Effector memory CD8-positive, alpha-beta T cell (primary cell): ENCODE data around the gene PXT1.
"Not testable (repeated sequence)": the region's sequence is repeated elsewhere in the genome, so short reads cannot be mapped to it uniquely, and the experiment has no call there.

Source experiments
- ATAC-seq: fragments of 150-1000 bp; cut with Tn5 transposase; replicated peaks from 2 replicates; pipeline ENCODE4 v1.10.0; 2021; ENCODE audit warnings: mild to moderate bottlenecking, moderate library complexity
- DNase-seq, 3 experiments: peaks; one replicate each; pipeline ENCODE4 v3.0.0; 2021
- H3K27ac Mint-ChIP-seq, 2 donors: one replicate each; pipeline ENCODE4 v1.8.0; 2022; ENCODE audit warnings: mild to moderate bottlenecking in 2 of 2, mixed read lengths in 2 of 2, moderate library complexity in 2 of 2
- H3K27me3 Mint-ChIP-seq, 2 donors: one replicate each; pipeline ENCODE4 v1.8.0; 2022; ENCODE audit warnings: mixed read lengths in 2 of 2
- H3K36me3 Mint-ChIP-seq: one replicate; pipeline ENCODE4 v1.8.0; 2022; ENCODE audit warnings: mild to moderate bottlenecking, moderate library complexity, mixed read lengths; ENCODE audit not compliant: insufficient read depth
- H3K4me1 Mint-ChIP-seq, 2 donors: one replicate each; pipeline ENCODE4 v1.8.0; 2022; ENCODE audit warnings: low read depth in 2 of 2, mixed read lengths in 2 of 2
- H3K4me3 Mint-ChIP-seq, 2 donors: one replicate each; pipeline ENCODE4 v1.8.0; 2022; ENCODE audit warnings: mild to moderate bottlenecking in 2 of 2, mixed read lengths in 2 of 2, moderate library complexity in 2 of 2
- H3K9me3 Mint-ChIP-seq, 2 donors: one replicate each; pipeline ENCODE4 v1.8.0; 2022; ENCODE audit warnings: mixed read lengths in 2 of 2

The PXT1 gene

DNA sequence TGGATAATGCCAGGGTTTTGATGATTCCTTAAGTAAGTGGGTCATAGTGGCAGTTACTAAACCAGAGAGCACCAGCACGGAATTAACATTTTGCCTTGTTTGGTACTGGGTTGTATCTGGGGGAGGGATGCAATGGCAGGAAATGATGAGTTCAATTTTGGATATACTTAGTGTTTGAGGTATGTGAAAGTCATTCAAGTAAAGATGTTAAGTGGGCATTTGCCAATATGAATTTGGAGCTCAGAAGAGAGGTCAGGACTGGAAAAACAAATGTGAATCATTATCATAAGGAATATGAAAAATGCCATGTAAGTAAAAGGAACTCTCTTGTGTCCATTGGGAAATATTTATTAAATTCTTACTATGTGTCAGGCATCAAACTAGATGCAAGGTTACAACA lies 6.2 kb downstream of the PXT1 start:
- peaks cover 4 to 5% of the 10 kb centered on the region in 2 donors for H3K4me1 Mint-ChIP-seq
- no peak for DNase-seq
- no peaks in the 10 kb centered on the region for H3K9me3 Mint-ChIP-seq
- no peak for ATAC-seq
- no peak overlapping the region for H3K4me3 Mint-ChIP-seq
- no peaks in the 10 kb centered on the region for H3K27me3 Mint-ChIP-seq
- no peak overlapping the region for H3K27ac Mint-ChIP-seq
- H3K36me3 Mint-ChIP-seq, result peaks cover 1% of the 10 kb centered on the region

DNA sequence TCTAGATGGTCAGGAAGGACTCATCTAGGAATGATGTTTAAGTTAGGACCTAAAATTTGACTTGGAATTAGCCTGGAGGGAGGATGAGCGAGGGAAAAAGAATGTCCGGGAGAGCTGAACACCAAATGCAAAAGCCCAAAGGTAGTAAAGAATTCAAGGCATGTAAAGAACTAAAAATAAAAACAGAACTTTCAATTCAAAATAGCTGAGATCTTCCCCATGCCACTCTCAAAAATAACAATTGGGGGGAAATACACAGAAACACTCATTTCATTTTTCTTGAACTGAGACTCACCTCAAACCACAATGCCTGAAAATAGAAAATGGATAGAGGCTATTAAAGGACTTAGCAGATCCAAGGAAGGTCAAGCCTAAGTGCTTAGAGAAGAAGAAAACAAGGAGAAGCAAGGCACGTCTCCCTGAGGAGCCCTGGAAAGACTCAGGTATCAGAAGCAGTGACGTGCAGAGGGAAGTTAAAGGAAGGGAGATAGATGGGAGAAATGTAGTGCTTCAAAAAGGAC lies 10.4 kb downstream of the PXT1 start:
- H3K27ac Mint-ChIP-seq, result no peak overlapping the region
- H3K4me3 Mint-ChIP-seq, result no peak overlapping the region
- DNase-seq (no peak), ATAC-seq (no peak)
- no peaks in the 10 kb centered on the region for H3K9me3 Mint-ChIP-seq
- no peaks in the 10 kb centered on the region for H3K4me1 Mint-ChIP-seq
- no peaks in the 10 kb centered on the region for H3K36me3 Mint-ChIP-seq
- H3K27me3 Mint-ChIP-seq, result no peaks in the 10 kb centered on the region

DNA sequence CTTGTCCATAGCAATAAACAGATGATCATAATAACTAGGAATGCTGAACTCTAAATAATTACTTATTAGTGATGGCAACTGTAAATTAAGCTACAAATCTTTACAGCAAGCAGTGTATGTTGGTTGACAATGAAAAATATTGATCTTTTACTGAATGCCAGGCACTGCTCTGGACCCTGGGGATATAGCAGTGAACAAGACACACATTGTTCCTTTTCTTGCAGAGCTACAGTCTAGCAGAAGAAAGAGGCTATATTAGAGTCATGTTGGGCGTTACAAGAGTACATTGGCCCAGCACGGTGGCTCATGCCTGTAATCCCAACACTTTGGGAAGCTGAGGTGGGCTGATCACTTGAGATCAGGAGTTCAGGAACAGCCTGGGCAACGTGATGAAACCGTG lies 11.5 kb downstream of the PXT1 start:
- no peaks in the 10 kb centered on the region for H3K4me1 Mint-ChIP-seq
- no peak overlapping the region for H3K4me3 Mint-ChIP-seq
- H3K9me3 Mint-ChIP-seq, result no peaks in the 10 kb centered on the region
- no peaks in the 10 kb centered on the region for H3K27me3 Mint-ChIP-seq
- H3K27ac Mint-ChIP-seq, result no peak overlapping the region
- no peaks in the 10 kb centered on the region for H3K36me3 Mint-ChIP-seq
- no peak for ATAC-seq
- DNase-seq, result no peak

- no peak overlapping the region for H3K27ac Mint-ChIP-seq
- no peaks in the 10 kb centered on the region for H3K9me3 Mint-ChIP-seq
- no peaks in the 10 kb centered on the region for H3K4me1 Mint-ChIP-seq
- ATAC-seq, result no peak
- no peaks in the 10 kb centered on the region for H3K36me3 Mint-ChIP-seq
- DNase-seq, result no peak
- H3K4me3 Mint-ChIP-seq, result no peak overlapping the region
- H3K27me3 Mint-ChIP-seq, result no peaks in the 10 kb centered on the region
Measured at GRCh38 chr6:36430351-36430750, 12.3 kb downstream of the PXT1 start.

- no peak overlapping the region for H3K27ac Mint-ChIP-seq
- no peaks in the 10 kb centered on the region for H3K27me3 Mint-ChIP-seq
- H3K4me1 Mint-ChIP-seq, result peaks cover under 1% of the 10 kb centered on the region in 2 donors
- no peak overlapping the region for H3K4me3 Mint-ChIP-seq
- DNase-seq, result no peak
- ATAC-seq, result no peak
- H3K36me3 Mint-ChIP-seq, result no peaks in the 10 kb centered on the region
- H3K9me3 Mint-ChIP-seq, result no peaks in the 10 kb centered on the region
Measured at GRCh38 chr6:36428911-36429310, 13.7 kb downstream of the PXT1 start.

DNA sequence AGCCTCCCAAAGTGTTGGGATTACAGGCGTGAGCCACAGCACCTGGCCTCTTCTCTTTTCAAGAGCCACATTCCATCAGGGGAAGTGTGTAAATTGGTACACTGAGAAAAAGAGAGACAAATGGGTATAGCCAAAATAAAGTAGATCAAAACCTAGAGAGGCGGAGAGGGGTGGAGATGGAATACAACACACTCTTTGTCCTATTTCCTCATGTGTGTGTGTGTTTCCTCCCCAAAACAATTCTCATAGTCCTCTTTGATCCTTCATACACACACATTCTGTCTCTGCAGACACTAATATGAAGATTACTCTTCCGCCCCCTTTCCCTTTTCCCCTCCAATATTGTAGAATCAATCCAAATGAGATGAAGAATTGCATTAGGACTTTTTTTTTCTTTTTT lies 16.0 kb downstream of the PXT1 start:
- peaks cover 7% of the 10 kb centered on the region for H3K36me3 Mint-ChIP-seq
- no peak overlapping the region for H3K27ac Mint-ChIP-seq
- H3K27me3 Mint-ChIP-seq, result no peaks in the 10 kb centered on the region
- H3K4me3 Mint-ChIP-seq, result no peak overlapping the region
- H3K9me3 Mint-ChIP-seq, result no peaks in the 10 kb centered on the region
- DNase-seq (no peak), ATAC-seq (no peak)
- H3K4me1 Mint-ChIP-seq, result peaks cover 15 to 16% of the 10 kb centered on the region in 2 donors

- DNase-seq (peak; percentile 96 to 98 (median 97)), ATAC-seq (peak; percentile 99)
- Mint-ChIP-seq H3K27me3 (no peaks in the 10 kb centered on the region), H3K4me1 (peaks cover 15 to 16% of the 10 kb centered on the region in 2 donors), H3K27ac (peak overlapping the region; percentile 89 to 92), H3K36me3 (peaks cover 7% of the 10 kb centered on the region), H3K4me3 (peak overlapping the region; percentile 93), H3K9me3 (no peaks in the 10 kb centered on the region)
Measured at GRCh38 chr6:36423101-36423824, 19.4 kb downstream of the PXT1 start.

DNA sequence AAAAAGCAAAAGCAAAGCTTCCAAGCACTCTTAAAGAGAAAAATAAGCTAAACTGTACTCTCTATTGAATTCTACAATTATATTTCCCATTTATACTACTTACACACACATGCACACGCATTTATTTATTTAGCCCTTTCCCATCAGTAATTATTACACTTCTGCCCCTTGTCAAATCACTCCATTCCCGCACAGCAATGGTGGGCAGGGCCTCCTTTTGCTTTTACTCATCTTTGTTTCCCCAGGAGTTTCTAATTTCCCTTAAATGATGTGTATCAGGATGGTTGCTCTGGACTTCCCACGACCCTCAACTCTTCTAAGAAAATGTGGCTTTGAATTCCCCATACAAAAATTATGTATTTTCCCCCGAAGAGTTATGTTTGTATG lies 19.9 kb downstream of the PXT1 start:
- Mint-ChIP-seq H3K4me3 (peak overlapping the region; percentile 93), H3K4me1 (peaks cover 15 to 16% of the 10 kb centered on the region in 2 donors), H3K36me3 (peaks cover 7% of the 10 kb centered on the region), H3K9me3 (no peaks in the 10 kb centered on the region), H3K27me3 (no peaks in the 10 kb centered on the region), H3K27ac (peak overlapping the region; percentile 89 to 92)
- DNase-seq (no peak), ATAC-seq (no peak)

DNA sequence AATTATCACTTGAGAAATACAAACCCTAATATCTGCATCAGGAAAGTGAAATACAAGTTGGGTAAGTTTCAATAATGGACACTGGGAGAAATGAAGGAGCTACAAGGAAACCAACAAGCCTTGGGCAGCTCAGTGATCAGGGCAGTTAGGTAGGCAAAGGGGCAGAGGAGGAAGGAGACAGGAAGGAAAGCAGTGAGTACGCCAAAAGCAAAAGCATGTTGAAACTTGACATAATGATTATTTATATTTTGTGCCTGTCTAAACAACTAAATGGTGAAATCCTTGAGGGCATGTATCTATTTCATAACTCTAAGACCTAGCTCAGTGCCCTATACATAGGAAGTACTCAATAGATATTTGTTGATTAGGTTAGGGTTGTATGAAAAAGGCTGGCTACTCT lies 23.3 kb downstream of the PXT1 start:
- no peak for DNase-seq
- Mint-ChIP-seq H3K27me3 (no peaks in the 10 kb centered on the region), H3K36me3 (peaks cover 7% of the 10 kb centered on the region), H3K4me3 (no peak overlapping the region), H3K27ac (no peak overlapping the region), H3K4me1 (peaks cover 15 to 16% of the 10 kb centered on the region in 2 donors), H3K9me3 (no peaks in the 10 kb centered on the region)
- ATAC-seq, result no peak

DNA sequence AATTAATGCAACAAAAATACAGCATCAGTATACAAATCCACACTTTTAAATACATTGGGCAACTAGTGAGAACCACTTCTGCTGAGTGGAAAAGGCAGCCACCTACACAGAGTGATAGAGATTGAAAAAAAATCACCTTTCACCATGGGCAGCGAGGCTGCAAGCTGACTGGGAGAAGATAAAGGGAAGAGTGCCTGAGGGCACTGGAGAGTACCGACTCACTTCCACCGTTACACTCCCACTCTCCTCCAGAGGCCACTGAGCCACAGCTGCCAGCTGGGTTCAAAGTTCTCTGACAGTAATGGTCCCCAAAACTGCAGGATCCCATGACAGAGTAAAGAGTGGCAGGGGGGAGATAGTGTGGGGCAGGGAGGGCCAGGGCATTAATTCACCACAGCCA lies 24.1 kb downstream of the PXT1 start:
- Mint-ChIP-seq H3K9me3 (no peaks in the 10 kb centered on the region), H3K27me3 (no peaks in the 10 kb centered on the region), H3K36me3 (peaks cover 5% of the 10 kb centered on the region), H3K27ac (no peak overlapping the region), H3K4me1 (peaks cover 11 to 12% of the 10 kb centered on the region in 2 donors), H3K4me3 (no peak overlapping the region)
- ATAC-seq (no peak), DNase-seq (no peak)

DNA sequence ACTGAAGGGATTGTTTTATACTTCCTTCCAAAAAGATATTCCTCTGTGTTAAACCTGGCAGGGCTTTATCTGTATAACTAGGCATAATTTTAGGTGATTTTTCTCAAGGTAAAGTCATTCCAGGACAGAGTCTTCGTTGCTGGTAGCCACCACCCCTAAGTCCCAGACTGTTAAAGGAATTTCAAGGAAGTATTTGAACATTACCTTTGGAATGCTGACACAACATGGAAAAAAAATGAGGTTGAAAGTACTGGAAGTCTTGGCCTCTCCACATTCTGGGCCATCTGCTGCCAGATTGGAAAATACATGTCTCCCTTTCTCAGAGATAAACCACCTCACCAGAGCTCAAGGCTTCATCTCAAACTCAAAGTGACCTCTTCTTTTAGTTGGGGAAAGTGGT lies 28.2 kb downstream of the PXT1 start:
- ATAC-seq, result no peak
- no peak overlapping the region for H3K4me3 Mint-ChIP-seq
- no peaks in the 10 kb centered on the region for H3K36me3 Mint-ChIP-seq
- H3K27me3 Mint-ChIP-seq, result peaks cover 8% of the 10 kb centered on the region in 2 donors
- H3K9me3 Mint-ChIP-seq, result peaks cover 2 to 7% of the 10 kb centered on the region in 2 donors
- no peak for DNase-seq
- H3K27ac Mint-ChIP-seq, result no peak overlapping the region
- no peaks in the 10 kb centered on the region for H3K4me1 Mint-ChIP-seq

- Mint-ChIP-seq H3K9me3 (peaks cover 2 to 7% of the 10 kb centered on the region in 2 donors), H3K36me3 (no peaks in the 10 kb centered on the region), H3K4me3 (no peak overlapping the region), H3K4me1 (no peaks in the 10 kb centered on the region), H3K27ac (no peak overlapping the region), H3K27me3 (peaks cover 15% of the 10 kb centered on the region in 2 donors)
- ATAC-seq (no peak), DNase-seq (no peak)
Measured at GRCh38 chr6:36413489-36414480, 28.9 kb downstream of the PXT1 start.

DNA sequence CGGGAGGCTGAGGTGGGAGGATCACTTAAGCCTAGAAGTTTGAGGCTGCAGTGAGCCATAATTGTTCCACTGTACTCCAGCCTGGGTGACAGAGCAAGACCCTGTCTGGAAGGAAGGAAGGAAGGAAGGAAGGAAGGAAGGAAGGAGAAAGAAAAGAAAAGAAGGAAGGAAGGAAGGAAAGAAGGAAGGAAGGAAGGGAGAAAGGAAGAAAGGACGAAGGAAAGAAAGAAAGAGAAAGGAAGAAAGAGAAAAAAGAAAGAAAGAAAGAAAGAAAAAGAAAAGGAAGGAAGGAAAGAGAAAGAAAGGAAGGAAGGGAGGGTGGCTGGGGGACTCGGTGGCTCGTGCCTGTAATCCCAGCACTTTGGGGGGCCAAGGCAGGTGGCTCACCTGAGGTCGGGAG lies 32.9 kb downstream of the PXT1 start:
- H3K27ac Mint-ChIP-seq, DNase-seq, H3K4me3 Mint-ChIP-seq, H3K36me3 Mint-ChIP-seq, ATAC-seq, H3K4me1 Mint-ChIP-seq, H3K9me3 Mint-ChIP-seq: not testable (repeated sequence)
- peaks cover 22 to 26% of the 10 kb centered on the region in 2 donors for H3K27me3 Mint-ChIP-seq
